ENCODE data around the gene NFIC.

Gene NFIC

GRCh38 chr19:3363841-3364500, 2.4 kb upstream of the NFIC start:
- H3K4me3 ChIP-seq (replicated peaks in 1 of 2; ENCODE audit: low read depth in 2 of 2, low read length in 2 of 2): no peak overlapping the region
- DNase-seq (ENCODE audit: low read depth in 2 of 2): no peak
- TF ChIP-seq, protein P1, sequence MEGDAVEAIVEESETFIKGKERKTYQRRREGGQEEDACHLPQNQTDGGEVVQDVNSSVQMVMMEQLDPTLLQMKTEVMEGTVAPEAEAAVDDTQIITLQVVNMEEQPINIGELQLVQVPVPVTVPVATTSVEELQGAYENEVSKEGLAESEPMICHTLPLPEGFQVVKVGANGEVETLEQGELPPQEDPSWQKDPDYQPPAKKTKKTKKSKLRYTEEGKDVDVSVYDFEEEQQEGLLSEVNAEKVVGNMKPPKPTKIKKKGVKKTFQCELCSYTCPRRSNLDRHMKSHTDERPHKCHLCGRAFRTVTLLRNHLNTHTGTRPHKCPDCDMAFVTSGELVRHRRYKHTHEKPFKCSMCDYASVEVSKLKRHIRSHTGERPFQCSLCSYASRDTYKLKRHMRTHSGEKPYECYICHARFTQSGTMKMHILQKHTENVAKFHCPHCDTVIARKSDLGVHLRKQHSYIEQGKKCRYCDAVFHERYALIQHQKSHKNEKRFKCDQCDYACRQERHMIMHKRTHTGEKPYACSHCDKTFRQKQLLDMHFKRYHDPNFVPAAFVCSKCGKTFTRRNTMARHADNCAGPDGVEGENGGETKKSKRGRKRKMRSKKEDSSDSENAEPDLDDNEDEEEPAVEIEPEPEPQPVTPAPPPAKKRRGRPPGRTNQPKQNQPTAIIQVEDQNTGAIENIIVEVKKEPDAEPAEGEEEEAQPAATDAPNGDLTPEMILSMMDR (IDR thresholded peaks at IDR 0.05; ENCODE audit: low read depth, low read length): no peak

GRCh38 chr19:3364501-3364858, 1.9 kb upstream of the NFIC start:
- no peak overlapping the region for H3K4me3 ChIP-seq (replicated peaks in 1 of 2; ENCODE audit: low read depth in 2 of 2, low read length in 2 of 2)
- TF ChIP-seq, protein P1 (IDR thresholded peaks at IDR 0.05; ENCODE audit: low read depth, low read length): no peak
- DNase-seq (ENCODE audit: low read depth in 2 of 2): no peak

DNA sequence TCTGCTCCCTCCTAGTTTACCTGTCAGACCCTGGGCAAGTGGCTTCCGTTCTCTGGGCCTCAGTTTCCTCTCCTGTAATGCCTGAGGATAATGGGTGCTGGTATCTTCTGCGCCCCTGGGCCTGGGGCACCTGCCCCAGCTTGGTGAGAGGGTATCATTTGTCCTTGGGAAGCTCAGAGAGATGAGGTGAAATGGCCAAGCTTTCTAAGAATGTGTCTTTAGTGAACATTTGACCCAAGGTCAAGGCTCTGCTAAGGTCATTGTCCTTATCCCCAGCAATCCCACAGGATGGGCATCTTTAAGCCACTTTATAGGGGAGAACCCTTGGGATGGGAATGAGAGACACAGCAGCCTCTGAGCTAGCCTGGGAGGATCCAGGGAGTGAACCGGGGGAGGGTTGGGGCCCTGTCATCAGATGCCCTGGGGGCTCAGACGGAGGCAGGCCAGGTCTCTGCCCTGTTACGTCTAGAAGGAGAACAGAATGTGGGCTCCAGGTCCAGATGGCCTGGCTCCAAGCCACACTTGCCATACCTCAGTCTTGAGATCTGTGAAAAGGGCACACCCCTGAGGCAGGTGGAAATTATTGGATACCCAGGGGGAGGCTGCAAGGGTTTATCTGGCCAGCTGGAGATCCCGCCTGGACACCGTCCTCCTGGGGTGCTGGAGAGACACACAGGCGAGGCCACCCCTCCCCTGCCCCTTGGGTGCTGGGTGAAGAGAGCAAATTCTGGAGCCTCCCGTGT, 1.1 kb upstream of the NFIC start:
- no peak for DNase-seq (ENCODE audit: low read depth in 2 of 2)
- H3K4me3 ChIP-seq (replicated peaks in 1 of 2; ENCODE audit: low read depth in 2 of 2, low read length in 2 of 2): peak overlapping the region; percentile 80 to 87
- TF ChIP-seq, protein P1 (IDR thresholded peaks at IDR 0.05; ENCODE audit: low read depth, low read length): no peak

GRCh38 chr19:3366753-3367627, 607 bp downstream of the NFIC start:
- H3K4me3 ChIP-seq (replicated peaks in 1 of 2; ENCODE audit: low read depth in 2 of 2, low read length in 2 of 2): peak overlapping the region; percentile 80 to 87
- no peak for DNase-seq (ENCODE audit: low read depth in 2 of 2)
- TF ChIP-seq, protein P1 (IDR thresholded peaks at IDR 0.05; ENCODE audit: low read depth, low read length): no peak

DNA sequence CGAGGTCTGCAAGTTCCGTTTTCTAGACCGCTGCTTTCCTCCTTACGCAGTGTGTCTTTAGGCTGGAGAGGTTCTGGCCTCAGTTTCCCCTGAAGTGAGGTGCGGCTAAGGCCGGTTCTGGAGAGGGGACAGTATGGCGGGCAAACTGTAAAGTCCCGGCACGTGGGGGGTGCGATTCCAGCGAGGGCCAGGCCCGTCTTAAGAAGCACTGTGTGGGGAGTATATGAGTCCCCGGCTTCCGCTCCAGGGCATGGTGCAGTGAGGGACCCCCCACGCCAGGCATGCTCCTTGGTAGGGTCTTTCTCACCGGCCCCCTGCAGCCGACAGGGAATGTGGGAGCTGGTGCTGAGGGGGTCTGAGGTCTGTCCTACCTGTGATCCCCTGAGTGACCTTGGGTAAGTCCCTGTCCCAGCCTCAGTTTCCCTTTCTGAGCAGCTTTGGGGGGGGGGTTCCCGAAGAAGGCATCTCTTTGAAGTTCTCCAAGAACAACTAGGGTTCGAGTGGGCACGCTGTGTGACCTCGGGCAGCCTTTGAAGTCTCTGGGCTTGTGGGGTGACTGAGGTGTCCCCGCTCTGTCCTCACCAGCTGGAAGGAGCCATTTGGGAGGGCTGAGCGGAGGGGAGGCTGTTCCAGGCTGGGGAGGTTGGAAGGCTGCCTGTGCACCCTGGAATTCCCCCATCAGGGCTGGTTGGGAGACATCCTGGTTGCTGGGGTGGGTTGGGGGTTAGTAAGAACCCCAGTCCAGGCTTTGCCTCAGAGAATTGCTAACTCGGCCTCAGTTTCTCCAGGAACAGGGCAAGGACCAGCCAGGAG, 1.5 kb downstream of the NFIC start:
- TF ChIP-seq, protein P1 (IDR thresholded peaks at IDR 0.05; ENCODE audit: low read depth, low read length): no peak
- DNase-seq (ENCODE audit: low read depth in 2 of 2): no peak
- H3K4me3 ChIP-seq (replicated peaks in 1 of 2; ENCODE audit: low read depth in 2 of 2, low read length in 2 of 2): peak overlapping the region; percentile 80 to 87

DNA sequence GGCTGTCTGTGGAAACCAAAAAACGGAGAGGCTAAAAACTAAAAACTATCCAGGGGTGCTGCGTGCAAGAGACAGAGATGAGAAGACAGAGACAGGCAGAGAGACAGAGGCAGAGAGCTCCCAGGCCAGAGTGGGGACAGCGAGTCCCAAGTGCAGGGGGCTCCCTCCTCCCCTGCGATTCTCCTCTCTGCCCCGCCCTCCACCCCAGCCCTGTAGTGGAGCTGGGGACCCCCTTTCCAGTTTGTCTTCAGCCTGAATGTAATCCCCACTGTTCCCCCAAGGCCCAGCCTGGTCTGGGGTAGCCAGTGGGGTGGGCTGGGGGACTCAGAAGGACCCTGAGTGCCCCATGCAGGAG, 2.0 kb downstream of the NFIC start:
- TF ChIP-seq, protein P1 (IDR thresholded peaks at IDR 0.05; ENCODE audit: low read depth, low read length): no peak
- no peak for DNase-seq (ENCODE audit: low read depth in 2 of 2)
- peak overlapping the region; percentile 80 to 87 for H3K4me3 ChIP-seq (replicated peaks in 1 of 2; ENCODE audit: low read depth in 2 of 2, low read length in 2 of 2)

All from cardiac fibroblast (primary cell).